HG02852 (cell line): ENCODE results near the gene ZNF28.
"Not testable (repeated sequence)": the region's sequence is repeated elsewhere in the genome, so short reads cannot be mapped to it uniquely, and the experiment has no call there.

ENCODE experiments used
- ATAC-seq: cut with Tn5 transposase; IDR thresholded peaks from one replicate; pipeline ENCODE4 v1.9.1; 2021; ENCODE audit warnings: mild to moderate bottlenecking, moderate library complexity; ENCODE audit not compliant: unreplicated experiment

The ZNF28 gene

GRCh38 chr19:52782864-52783263, 38.6 kb downstream of the ZNF28 start:
- ATAC-seq: not testable (repeated sequence)

- no peak for ATAC-seq
Observed at GRCh38 chr19:52778811-52779210, 42.6 kb downstream of the ZNF28 start.

DNA sequence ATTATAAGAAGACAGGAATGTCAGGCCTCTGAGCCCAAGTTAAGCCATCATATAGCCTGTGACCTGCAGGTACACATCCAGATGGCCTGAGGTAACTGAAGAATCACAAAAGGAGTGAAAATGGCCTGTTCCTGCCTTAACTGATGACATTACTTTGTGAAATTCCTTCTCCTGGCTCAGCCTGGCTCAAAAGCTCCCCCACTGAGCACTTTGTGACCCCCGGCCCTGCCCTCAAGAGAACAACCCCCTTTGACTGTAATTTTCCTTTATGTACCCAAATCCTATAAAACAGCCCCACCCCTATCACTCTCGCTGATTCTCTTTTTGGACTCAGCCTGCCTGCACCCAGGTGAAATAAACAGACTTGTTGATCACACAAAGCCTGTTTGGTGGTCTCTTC, 65.0 kb downstream of the ZNF28 start:
- ATAC-seq: not testable (repeated sequence)

DNA sequence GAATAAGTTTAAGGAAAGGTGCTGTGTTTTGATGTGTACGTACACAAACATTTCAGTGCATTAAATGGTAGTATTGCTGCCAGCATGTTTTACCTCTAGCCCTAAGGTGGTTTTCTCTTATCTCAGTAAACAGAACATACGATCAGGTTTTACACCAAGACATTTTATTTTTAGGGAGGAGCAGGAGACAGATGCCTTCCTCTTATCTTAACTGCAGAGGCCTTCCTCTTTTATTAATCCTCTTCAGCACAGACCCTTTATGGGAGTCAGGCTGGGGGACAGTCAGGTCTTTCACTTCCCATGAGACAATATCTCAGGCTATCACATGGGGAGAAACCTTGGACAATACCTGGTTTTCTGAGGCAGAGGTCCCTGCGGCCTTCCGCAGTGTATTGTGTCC, 71.7 kb downstream of the ZNF28 start:
- ATAC-seq: no peak

GRCh38 chr19:52748336-52748950, 73.0 kb downstream of the ZNF28 start:
- no peak for ATAC-seq
